Spleen (tissue), 7 donors: ENCODE measurements around the gene LRBA.

Experiments used
- CTCF ChIP-seq, 11 experiments: fragments of 200-600 bp in 7 of 11; fragments of 450-650 bp in 4 of 11; sonication (generic) in 4 of 11; IDR thresholded peaks in 8 of 11; conservative IDR thresholded peaks in 3 of 11; 1 replicate in 7 of 11; 2 replicates in 4 of 11; pipeline versions ENCODE4 v1.4.0 to v1.8.0; 2016 to 2021; ENCODE audit warnings: antibody characterized with exemption in 11 of 11, inconsistent platforms in 4 of 11, mild to moderate bottlenecking in 1 of 11
- POLR2A ChIP-seq, 3 donors: fragments of 450-650 bp; IDR thresholded peaks; one replicate each; pipeline ENCODE4 v1.5.1; 2017; ENCODE audit warnings: antibody characterized with exemption in 3 of 3, mild to moderate bottlenecking in 1 of 3
- donor health status: DM: no; HTN: no; CAD: no; lungs with moderate emphysema.
- donor health status: DM: no; HTN: no; CAD: no.
- donor health status: DM: no; HTN: no; CAD: no.

GRCh38 chr4:150769248-150769647 is 245.8 kb downstream of the LRBA start:
- no peak for TF ChIP-seq CTCF (IDR thresholded peaks at IDR 0.05 in 8 of 11, conservative IDR thresholded peaks at IDR 0.05 in 3 of 11)
- TF ChIP-seq POLR2A (IDR thresholded peaks at IDR 0.05) = no peak
